HG03575 (cell line): Measurements from ENCODE around the gene MOGAT3.

Experiments used
- ATAC-seq: cut with Tn5 transposase; IDR thresholded peaks from one replicate; pipeline ENCODE4 v1.9.1; 2021; ENCODE audit not compliant: unreplicated experiment, insufficient number of reproducible peaks, low FRiP score; ENCODE audit errors: extremely low read depth

Gene MOGAT3

DNA sequence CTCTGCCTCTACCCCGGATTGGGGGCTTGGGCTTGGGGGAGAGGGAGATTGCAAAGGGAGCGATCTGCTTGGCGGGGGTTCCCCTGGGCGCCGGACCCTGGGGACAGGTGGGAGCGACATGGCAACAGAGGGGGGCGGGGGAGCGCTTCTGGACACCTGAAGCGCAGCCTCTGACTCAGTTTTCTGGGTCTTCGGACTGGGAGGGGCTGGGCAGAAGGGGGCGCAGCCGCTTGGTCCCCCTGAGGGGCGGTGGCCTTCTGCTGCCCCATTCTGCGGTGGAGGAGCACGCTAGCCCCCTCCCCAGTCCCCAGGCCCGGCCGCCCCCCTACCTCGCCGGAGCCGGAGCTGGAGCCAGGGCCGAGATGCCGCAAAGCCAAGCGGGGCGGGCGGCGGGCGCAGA is 21.1 kb downstream of the MOGAT3 start:
- no peak for ATAC-seq

DNA sequence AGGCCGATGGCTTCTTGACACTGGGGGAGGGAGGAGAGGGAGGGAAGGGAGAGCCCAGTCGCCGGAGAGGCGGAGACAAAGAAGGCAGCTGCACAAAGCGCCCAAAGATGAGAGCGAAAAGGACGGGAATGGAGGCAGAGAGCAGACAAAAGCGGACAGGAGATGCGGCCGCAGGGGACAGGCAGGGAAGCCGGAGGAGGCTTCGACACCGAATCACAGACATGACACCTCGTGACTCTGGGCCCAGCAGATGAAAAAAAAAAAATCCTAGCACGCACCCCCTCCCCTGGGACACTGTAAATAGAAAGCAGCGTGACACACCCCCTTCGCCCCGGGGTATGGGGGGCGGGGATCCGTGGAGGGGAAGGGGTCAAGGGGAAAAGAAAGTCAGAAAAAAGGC is 21.7 kb downstream of the MOGAT3 start:
- ATAC-seq = no peak

DNA sequence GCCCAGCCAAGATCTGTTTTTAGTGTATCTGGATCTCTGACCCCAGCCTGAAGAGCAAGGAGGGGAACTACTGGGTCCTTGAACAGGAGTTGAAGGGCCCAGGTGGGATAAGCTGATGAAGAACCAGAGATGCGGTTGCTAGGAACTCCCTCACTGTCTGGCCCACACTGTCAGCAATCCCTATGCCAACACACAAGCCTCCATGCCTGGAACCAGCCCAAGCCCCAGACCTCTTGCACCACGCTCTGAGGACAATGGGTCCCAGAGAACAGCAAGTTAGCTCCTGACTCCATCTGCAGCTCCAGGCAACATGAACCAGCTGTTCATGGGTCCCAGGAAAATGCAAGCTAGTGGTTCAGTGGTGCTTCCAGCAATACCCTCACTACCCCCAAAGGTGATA is 23.2 kb downstream of the MOGAT3 start:
- no peak for ATAC-seq

DNA sequence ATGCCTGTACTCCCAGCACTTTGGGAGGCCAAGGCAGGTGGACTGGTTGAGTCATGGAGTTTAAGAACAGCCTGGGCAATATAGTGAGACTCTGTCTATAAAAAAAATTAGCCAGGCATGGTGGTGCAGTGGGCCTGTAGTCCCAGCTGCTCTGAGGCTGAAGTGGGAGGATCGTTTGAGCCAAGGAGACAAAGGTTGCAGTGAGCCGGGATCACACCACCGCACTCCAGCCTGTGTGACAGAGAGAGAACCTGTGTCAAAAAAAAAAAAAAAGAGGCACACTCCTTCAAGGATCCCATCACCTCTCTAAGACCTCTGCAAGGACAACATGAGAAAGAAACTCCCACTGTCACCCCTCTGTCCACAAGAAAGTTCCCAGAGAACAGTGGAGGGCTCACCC is 25.2 kb downstream of the MOGAT3 start:
- no peak for ATAC-seq

DNA sequence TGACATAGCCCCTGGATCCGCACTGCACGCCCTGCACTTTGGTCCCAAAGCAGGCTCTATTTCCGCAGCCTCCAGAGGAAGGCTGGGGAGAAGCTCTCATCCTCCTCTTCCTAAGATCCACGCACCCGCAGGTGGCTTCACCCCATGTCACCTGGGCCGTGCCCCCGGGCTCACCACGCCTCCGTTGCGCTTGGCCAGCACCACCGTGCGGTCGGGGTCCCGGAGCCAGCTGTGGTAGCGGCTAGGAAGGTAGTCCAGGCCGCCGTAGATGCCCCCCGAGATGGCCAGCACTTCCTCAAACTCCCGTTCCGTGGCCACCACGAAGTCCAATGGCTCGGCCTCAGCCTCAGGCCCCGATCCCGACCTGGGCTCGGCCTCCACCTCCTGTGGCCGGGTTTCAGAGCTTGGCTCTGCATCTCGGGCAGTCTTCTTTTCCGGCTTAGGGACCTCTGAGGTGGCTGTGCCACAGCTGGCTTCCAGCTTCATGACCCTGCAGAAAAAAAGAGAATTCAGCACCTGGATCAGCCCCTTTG is 26.4 kb downstream of the MOGAT3 start:
- ATAC-seq = no peak

DNA sequence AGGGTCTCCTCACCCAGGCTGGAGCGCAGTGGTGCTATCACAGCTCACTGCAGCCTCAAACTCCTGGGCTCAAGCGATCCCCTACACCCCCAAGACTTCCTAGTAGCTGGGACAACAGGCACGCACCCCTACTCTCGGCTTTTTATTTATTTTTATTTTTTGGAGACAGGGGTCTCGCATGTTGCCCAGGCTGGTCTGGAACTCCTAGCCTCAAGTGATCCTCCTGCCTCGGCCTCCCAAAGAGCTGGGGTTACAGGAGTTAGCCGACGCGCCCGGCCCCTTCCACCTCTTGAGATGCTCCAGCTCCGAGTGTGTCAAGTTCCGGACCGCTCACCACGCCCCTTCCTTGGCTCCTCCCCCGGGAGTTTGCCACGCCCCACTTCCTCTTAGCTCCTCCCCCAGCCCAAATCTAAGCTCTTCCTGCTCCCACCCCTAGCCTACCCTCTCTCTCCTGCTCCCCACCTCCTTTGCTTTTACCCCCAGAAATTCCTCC is 27.0 kb downstream of the MOGAT3 start:
- ATAC-seq = no peak

DNA sequence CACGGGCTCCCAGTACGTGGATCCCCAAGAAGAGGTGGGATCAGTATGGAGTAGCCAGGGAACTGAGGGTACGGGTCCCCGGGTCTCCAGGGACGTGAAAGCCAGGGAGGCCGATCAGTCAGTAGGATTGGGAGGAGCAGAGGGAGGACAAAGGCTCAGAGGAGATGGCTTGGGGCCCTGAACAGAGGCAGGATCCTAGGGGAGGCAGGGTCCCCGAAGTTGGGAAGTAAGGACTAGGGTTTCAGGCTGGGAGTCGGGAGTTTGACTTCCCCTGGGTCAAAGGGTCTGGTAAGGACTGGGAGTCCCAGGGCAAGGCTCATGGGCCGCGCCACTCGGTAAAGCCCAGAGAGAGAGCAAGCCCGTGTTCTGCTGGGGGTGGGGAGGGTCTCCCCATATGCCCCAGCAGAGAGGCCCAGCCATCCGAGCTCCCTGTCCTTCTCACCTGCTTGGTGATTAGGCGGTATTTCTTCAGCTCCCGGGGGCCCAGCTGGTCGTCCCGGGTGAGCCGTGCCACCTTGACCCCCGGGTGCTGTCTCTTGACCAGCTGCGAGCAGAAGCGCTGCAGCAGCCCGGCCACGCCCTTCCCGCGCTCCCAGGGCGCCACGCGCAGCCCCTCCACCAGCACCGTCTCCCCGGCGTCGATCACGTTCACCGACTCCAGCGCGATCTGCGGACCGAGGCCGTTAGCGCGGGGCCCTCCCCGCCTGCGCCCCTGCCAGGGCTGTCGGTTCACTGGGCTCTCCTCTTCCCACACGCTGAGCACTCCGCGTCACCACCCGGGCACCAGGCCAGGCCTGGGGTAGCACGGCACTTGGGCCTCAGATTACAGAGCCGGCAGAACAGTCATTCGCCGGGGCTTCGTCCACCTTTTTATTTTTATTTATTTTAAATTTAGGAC is 27.7 kb downstream of the MOGAT3 start:
- ATAC-seq = no peak

DNA sequence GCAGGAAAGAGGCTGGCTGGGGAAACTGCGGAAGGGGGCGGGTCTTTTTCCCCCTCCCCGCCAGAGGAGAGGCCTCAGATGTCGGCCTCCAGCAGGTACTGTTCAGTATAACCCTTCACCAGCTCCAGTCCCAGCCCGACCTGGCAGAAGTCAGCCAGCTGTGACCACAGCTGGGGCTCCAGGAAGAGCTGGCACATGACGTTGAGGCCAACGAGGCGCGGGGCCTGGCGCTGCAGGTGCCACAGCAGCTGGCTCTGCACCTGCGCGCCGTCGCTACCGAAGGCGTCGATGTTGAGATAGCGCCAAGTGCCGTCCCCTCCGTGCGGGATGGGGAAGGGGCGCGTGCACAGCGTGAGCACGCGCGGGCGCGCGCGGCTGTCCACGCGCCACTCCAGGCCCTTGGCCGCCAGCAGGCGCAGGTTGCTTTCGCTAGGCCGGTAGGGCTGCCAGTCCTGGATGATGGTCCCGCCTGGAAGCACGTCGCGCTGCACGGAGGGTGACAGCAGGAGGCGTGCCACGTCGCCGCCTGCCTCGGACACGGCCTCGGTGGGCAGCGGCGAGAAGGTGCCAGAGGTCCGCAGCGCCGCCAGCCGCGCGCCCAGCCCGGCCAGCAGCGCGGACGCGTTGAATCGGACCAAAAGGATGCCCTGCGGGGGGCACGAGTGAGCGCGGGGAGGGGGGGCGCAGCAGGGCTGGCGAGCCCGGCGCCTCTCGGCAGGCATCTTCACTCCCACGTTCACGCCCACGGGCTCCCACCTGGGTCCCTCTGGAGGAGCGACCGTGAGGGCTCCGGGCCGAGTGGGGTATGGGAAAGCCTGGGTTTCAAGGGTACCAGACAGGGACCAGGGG is 28.6 kb downstream of the MOGAT3 start:
- no peak for ATAC-seq

DNA sequence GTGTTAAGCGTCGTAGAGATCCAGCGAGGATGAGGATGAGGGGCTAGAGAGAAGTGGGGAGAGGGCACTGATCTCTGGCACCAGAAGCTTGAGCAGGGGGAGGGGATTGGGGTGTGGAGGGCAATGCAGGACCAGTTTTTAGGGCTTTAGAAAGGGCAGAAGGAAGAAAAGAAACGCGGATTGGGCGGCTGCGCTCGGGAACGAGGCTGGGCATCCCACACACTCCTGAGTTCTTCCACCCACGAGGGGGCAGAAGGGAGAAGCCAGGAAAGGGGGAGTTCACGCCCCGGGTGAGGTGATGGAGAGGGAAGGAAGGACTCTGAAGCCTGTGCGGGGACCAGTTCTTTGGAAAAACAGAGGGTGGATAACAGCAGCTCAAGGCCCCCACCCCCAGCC is 29.4 kb downstream of the MOGAT3 start:
- no peak for ATAC-seq

DNA sequence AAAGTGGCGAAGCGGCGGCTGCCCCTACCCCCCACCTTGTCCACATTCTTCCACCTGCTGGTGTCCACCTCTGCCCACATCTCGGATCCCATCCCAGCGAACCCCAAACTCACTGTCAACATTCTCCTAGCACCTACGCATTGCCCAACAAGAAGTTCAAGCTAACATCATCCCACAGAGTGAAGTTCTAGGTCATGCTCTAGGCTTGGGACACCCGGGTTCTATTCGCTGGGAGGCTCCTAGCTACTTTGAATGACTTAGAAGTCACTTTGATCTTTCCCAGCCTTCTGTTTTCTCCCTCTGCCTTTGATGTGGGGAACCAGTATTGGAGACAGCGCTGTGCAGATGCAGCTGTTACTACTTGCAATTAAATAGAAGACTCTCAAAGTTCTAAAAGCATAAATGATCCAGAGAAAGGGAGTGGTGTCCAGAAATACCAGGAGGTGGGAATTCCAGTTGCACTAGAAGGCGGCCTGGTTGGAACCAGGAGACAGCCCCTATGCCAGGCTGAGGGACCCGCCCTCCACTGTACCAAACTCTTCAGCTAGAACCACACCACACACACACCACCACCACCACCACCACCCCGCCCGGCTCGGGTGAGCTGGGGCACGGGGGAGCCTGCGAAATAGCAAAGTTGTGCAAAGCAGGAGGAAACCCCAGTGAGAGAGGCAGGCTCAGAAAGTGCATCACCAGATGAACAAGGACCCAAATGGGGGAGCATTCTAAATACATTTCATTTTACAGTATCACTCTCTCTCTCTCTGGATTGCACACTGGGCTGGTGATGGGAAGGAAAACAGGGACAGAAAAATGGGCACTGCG is 30.0 kb downstream of the MOGAT3 start:
- no peak for ATAC-seq

DNA sequence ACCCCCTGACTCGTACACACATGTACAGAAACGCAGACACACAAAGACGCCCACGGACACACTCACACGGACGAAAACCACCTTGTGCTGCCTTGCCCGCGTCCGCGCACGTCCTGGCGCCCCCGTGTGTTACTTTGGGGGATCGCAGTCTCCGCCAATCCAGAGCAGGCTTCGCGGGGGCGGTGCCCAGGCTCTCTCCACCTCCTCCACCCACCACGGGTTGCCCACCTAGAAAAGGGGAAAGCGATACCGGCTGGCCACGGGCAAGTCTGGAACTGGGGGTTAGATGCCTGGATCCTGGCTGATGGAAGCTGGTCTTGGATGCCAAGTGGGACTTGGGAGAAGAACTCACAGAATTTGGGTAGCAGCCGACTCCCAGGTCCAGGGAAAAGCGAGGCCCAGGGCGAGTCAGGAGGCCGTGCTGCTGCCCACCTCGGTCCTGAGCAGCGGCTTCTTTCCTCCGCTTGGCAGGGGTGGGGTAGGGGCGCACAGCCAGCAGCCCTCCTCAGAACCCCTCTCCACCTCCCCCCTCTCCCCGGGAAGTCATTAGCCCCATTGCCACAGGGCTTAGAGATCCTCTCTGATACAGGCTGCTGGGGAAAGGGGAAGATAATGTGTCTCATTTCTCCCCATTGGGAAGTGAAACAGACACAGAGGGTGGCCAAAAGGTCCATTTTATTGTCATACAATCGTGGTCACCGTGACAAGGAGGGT is 30.8 kb downstream of the MOGAT3 start:
- no peak for ATAC-seq

DNA sequence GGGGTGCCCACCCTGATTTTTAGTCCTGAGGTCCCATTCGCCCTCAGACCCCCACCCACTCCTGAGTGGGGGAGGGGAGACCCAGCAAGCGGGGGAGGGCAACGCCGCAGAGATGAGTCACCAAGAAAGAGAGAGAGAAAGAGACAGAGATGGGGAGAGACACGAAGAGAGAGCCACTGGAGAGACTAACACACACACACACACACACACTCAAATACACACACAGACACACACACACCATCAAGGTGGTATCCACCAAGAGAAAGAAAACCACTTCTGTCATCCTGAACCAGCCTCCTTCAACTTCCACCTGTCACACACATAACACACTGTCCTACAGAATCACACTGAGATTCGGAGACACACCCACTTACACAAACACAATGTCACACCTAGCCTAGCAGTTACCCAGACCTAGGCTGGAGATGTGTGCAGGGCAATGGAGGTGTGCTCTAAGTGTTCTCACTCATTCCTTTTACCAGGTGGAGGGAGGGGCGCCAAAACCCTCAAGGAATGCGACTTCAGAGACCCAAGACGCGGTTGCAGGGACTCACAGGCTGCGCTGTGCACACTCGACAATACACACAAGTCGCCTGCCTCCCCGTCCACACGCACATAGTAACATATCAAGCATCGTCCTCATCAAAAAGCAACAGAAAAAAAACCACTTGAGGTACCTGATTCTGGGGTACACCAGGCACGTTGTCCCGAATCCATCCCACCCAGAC is 31.6 kb downstream of the MOGAT3 start:
- ATAC-seq = no peak

DNA sequence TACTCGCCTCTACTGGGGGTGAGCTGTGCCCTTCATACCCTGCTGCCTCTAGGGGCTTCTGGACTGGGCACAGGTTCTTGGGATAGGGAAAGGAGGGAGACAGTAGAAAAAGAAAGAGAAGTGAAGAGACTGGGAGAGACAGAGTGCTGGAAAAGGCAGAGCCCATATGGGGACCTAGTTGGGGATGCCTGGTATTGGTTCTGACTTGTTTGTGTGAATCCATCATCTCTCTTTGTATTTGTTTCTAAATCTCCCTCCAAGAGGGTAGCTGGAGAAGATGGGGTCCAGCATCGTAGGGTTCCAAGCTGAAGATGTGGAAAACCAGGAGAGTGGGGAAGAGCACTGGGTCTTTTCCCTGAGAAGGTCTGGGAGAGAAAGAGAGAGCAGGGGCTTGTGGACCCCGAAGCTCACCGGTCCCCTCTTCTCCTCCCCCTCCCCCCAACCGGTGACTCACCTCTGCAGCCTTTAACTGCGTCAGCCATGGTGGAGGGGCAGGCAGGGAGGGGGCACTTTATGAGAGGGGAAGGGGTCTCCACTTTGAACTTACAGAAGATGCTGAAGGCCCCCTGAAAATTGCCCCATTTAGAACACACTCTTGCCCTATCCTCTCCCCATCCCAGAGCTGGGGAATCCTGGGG is 32.3 kb downstream of the MOGAT3 start:
- ATAC-seq = no peak

DNA sequence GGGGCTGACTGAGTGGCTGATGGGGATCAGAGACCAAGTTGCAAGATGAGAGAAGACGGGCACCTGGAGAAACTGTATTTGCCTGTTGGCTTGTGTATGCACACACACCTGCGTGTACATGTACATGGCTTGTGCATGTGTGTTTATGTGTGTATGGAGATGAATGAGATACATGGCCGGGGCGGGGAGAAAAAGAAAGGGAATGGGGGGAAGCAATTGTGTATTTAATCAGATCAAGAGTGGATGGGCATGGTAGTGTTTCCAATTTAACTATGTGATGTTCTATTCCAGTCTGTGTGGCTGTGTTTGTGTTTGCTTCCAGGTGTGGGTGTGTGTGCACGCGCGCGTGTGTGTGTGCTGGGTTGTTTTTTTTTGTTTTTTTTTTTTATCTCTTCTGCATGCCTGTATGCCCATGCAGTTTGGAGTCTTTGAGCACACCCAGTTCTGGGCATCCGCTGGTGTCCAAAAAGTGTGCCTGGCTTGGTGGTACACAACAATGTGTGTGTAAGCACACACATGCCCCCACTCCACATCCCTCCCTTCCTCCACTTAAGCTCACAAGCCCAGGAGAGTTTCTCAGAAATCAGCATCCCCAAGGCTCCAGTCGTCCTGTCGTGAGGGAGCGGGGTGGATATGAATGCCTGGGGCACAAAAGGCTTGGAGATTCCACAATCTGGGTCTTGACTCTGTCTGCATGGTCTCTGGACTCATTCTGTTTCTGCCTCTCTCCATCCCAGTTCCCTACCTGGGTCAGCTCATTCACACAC is 33.0 kb downstream of the MOGAT3 start:
- no peak for ATAC-seq

DNA sequence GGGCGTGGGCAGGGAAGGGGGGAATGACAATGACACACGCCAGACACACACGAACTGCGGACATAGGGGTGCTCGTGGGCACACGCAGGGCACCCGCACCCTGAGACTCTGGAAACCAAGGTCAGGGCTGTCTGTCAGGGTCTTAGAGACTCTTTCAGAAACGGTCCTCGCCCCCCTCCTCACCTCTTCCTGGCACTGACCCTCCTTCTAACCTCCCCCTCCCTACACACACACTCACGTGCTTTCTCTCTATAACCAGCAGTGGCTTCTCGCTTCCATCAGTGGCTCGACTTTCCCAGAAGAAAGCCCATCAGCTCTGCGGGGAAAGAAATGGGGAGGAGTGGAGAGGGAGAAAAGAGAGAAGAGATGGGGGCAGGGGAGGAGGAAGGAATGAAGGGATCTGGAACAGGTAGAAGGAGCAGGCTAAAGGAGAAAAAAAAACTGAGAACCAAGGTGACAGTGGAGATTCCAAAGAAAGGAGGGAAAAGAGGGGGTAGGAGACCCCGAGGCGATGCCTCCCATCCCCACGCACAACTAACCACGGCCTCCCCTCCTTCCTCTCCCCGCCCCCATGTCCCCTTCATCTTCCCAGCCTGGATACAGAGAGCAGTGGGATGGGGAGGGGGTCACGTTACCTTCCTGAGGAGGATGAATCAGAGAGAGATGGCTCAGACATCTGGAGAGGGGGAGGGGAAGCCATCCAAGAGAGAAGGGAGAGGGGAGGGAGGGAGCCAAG is 33.8 kb downstream of the MOGAT3 start:
- no peak for ATAC-seq

DNA sequence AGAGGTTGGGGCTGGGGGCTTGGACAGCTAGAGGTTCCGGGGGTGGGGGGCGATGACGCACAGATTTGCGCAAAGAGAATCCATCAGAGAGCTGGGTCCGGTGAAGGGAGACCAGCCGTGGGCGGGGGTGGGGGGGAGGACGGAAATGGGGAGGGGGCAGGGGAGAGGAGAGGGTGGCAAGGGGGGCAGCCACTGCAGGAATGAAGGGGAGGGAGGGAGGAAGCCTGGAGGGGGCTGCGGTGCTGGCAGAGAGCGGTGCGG is 34.3 kb downstream of the MOGAT3 start:
- no peak for ATAC-seq
